Subcutaneous adipose tissue (tissue), 4 donors: Measurements from ENCODE around the gene DLGAP1. TPM values are rescaled to one million over a fixed set of nuclear protein-coding genes. Genes with fewer than 3 reads are reported as not detected.

Experiments
- total RNA-seq, 4 donors: library from RNA; depleted of rRNA; stranded (reverse); fragments of >200 nt; gene quantifications; one replicate each; pipeline ENCODE4 v1.1.0, GENCODE V29; 2016
- TF ChIP-seq, protein P1 (sequence below): fragments of 450-650 bp; IDR thresholded peaks from one replicate; pipeline ENCODE4 v1.5.1; 2016; ENCODE audit warnings: low read depth, mild to moderate bottlenecking, control low read depth, antibody characterized with exemption, moderate library complexity

DLGAP1 gene
- total RNA-seq, 4 donors from 2014 or later, result 0.44 to 3.3 (median 0.99) TPM

DNA sequence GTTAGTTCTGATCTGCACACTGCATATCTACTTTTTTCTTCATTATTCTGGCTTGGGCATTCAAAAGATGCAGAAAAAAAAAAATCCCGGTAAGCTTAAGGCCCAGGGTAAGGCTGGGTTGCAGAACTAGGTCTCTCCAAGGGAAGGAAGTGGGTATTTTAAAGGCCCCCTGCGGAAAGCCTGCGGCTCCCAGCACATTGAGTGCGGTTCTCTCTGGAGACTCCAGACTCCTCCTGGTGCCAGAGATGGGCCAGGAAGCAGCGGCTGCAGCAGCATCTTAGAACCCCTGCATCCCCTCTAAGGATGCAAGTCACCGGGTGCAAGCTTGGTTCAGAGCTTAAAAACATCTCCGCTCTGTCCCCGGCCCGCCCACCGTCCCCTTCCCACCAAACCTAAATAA, 955.6 kb downstream of the DLGAP1 start:
- TF ChIP-seq, protein P1, sequence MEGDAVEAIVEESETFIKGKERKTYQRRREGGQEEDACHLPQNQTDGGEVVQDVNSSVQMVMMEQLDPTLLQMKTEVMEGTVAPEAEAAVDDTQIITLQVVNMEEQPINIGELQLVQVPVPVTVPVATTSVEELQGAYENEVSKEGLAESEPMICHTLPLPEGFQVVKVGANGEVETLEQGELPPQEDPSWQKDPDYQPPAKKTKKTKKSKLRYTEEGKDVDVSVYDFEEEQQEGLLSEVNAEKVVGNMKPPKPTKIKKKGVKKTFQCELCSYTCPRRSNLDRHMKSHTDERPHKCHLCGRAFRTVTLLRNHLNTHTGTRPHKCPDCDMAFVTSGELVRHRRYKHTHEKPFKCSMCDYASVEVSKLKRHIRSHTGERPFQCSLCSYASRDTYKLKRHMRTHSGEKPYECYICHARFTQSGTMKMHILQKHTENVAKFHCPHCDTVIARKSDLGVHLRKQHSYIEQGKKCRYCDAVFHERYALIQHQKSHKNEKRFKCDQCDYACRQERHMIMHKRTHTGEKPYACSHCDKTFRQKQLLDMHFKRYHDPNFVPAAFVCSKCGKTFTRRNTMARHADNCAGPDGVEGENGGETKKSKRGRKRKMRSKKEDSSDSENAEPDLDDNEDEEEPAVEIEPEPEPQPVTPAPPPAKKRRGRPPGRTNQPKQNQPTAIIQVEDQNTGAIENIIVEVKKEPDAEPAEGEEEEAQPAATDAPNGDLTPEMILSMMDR, result no peak

DNA sequence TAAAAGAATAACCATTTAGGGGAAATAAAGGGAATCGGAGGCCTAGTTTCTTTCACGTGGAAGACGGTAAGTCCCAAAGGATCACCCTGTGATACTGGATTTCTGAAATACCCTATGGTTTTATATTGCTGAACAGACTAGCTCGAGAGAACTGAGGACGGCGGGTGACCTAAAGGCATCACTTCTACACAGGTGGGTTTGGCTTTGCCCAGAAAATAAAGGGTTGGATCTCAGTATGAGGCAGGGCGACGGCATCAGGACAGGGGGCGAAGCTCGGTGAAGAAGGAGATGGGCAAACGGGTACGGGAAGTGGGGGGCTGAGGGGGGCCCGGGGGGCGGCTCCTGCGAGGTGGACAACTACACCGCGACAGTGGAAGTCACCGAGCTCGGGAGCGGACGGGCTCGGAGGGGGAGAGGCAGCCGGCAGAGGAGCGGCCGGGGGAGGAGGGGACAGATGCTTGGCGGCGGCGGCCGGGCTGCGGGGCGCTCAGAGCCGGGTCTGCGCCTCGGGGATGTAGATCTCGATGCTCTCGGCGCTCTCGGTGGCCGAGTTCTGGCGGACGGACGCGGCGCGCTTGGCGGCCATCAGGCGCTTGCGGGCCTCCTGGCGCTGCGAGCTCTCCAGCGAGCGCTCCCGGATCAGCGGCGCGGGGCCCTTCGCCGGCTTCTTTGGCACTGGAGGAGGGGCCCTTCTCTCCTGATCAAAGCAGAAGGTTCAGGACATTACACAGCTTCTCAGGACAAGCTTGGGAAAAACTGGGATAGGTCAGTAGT, 956.2 kb downstream of the DLGAP1 start:
- TF ChIP-seq, protein P1, result no peak

DNA sequence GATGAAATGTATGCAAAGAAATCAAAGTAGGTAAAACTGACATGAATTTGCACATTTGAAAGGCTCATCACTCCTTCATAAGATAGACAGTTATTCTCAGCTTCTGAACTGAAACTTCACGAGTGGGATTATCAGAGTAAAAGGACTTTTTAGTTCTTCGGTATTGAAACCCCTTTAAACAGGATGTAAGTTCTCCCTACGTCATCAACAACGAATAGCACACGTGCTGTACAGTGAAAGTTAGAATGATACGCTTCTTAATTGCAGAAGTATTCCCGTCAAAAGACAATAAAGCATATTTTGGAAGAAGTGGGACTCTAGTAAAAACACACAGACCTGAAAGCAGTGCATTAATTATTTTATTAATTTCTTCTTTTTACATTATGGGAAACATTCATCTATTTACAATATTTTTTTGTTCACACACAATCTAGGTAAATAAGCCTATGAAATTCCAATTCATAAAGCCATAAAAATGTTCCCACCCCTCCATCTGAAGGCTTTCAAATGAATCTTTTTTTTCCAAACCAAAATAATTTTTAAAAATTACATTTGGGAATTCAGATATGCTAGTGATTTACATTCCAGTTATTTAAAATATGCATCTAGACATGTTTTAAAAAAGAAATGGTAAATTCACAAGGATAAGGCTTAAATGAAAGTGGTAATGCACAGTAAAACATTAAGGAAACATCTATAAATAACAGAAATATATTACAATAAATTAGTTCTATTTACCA, 959.2 kb downstream of the DLGAP1 start:
- TF ChIP-seq, protein P1, result no peak

DNA sequence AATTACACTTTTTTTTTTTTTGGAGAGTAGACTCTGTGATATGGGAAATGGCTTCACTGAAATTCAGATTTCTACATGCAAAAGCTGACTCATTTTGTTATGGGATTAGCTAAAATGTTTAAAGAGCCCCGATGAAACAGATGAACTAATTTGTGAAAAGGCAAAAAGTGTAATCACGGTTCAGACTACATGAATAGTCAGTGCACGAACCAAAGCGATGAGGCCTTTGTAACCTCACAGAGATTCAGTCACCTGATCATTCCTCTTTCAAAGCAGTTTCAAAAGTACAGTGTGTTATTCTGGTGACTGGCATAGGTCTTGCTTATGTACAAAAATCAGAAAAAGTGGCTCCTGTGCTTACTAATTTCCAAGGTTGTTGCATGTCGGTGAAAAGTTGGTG, 960.5 kb downstream of the DLGAP1 start:
- TF ChIP-seq, protein P1, result no peak

DNA sequence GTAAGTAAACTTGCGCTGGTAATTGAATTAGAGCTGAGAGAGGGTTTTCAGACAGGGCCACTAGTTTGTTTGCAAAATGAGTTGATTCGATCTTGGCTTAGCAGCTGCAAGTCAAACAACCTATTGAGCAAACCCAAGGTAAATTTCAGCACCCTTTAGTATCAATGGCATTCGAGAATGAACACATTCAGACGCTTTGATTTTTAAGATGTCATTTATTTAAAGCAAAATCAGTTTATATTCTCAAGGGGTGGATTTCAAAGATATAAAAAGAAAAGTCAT, 960.9 kb downstream of the DLGAP1 start:
- TF ChIP-seq, protein P1, result no peak

DNA sequence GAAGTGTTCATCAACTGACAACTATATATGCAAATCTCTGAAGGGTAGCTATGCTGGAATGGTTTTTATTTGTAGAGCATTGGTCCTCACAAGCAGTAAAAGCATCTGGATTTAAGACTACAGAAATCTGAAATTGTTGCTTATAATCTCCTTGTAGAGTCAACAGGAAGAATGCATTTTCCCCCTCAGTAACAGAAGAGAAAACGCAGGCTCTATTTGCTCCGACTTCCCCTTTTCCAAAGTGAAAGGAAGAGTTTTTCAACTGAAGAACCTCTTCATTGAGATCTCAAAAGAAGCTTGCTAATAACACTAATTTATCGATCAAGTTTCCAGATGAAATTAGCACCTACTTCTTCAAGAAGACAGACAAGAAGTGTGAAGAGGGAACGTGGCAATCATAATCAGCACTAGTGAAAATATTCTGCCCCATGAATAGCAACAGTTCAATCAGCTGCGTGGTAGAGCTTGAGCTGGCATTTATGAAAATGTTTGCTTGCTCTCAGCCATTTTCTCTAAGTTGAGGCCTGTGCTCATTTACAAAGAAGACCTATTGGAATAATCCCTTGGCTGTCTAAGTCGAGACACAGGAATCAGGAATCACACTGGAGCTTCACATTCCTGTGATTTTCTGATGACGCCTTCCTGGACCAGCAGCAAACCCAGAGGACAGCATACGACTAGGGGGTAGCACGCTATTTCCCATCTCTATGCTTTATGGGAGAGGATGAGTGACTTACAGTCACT, 961.4 kb downstream of the DLGAP1 start:
- TF ChIP-seq, protein P1, result no peak

DNA sequence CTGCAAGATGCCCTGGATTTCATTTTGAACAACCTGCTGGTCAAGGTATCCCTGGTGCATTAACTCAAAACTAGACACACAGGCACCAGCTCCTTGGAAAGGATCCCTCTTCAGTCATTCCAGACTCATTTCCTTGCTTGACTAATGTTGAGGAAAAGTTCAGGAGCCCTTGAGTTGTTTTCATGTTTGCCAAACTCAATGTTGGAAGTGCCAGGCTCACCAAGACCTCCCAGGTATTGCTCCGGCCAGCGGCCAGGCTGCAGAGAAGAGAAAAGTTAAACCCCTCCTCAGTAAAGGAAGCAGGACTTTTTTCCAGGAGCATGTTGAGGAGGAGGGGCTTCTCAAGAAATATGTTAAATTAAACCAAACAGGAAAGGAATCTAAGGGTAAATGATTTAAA, 962.4 kb downstream of the DLGAP1 start:
- TF ChIP-seq, protein P1, result no peak
